AG04450 (cell line): ENCODE measurements around the gene SRSF10. TPM values are rescaled to one million over a fixed set of nuclear protein-coding genes. Genes with fewer than 3 reads are reported as not detected.

Source experiments
- CTCF ChIA-PET: fragments of 300-600, 350-600 bp; formaldehyde crosslinking; extraction: SDS; loops from one replicate; lab custom pipeline; 2022; ENCODE audit warnings: antibody characterized with exemption, inconsistent platforms; lab: Charles Lee
- POLR2A ChIA-PET: fragments of 350-600 bp; formaldehyde crosslinking; extraction: SDS; loops from one replicate; lab custom pipeline; 2021; ENCODE audit warnings: antibody characterized with exemption, inconsistent platforms; lab: Yijun Ruan, JAX
- DNase-seq: peaks from one replicate; pipeline ENCODE4 v3.0.0-alpha.2; 2011; ENCODE audit warnings: low read depth, low spot score
- H3K27ac ChIP-seq: one replicate; pipeline ENCODE4 v1.5.1; 2012; ENCODE audit warnings: low read depth, low read length, control low read depth
- H3K27me3 ChIP-seq: one replicate; pipeline ENCODE4 v1.6.0; 2012; ENCODE audit warnings: low read length; ENCODE audit not compliant: control insufficient read depth, insufficient read depth
- H3K4me3 ChIP-seq: 2 replicates; pipeline ENCODE4 v1.5.1; 2011; ENCODE audit warnings: mild to moderate bottlenecking, low read depth, low read length, control low read depth
- H3K9me3 ChIP-seq: 2 replicates; pipeline ENCODE4 v1.5.1; 2012; ENCODE audit warnings: low read length; ENCODE audit not compliant: control insufficient read depth, insufficient read depth
- CTCF ChIP-seq: IDR thresholded peaks from 2 replicates; pipeline ENCODE4 v1.5.1; 2011; ENCODE audit warnings: low read depth, low read length, control low read depth, inconsistent platforms
- polyA plus RNA-seq: library from polyadenylated mRNA; depleted of rRNA; stranded (reverse); fragments of >200 nt; gene quantifications from 2 replicates; pipeline ENCODE4 v1.2.3, GENCODE V29; 2011

Gene SRSF10
- polyA plus RNA-seq, 1 experiment = 140 TPM

GRCh38 chr1:24004132-24004531 lies 24.0 kb upstream of the SRSF10 start:
- POLR2A ChIA-PET = interaction anchor here (1.2 kb wide), 1 partner anchor 15 kb away, joined by 6 read pairs; no protein-coding TSS in a partner anchor
- no peak overlapping the region for H3K27ac ChIP-seq
- CTCF ChIA-PET = interaction anchor here (0.6 to 1.6 kb wide), 3 partner anchors 22 to 146 kb away, joined by 3 to 5 read pairs (median 5); no protein-coding TSS in a partner anchor
- no peak for DNase-seq
- H3K27me3 ChIP-seq = no peaks in the 10 kb centered on the region
- no peaks in the 10 kb centered on the region for H3K9me3 ChIP-seq
- TF ChIP-seq CTCF = no peak
- H3K4me3 ChIP-seq = no peak overlapping the region

- POLR2A ChIA-PET = interaction anchor here (0.6 to 1.2 kb wide), 3 partner anchors 16 to 728 kb away, joined by 6 to 7 read pairs (median 6); partner anchors contain the start of gene SRSF10
- TF ChIP-seq CTCF = no peak
- H3K9me3 ChIP-seq = no peaks in the 10 kb centered on the region
- CTCF ChIA-PET = interaction anchor here (0.6 to 1.6 kb wide), 3 partner anchors 21 to 147 kb away, joined by 3 to 5 read pairs (median 5); no protein-coding TSS in a partner anchor
- no peak for DNase-seq
- H3K4me3 ChIP-seq = no peak overlapping the region
- peak overlapping the region; percentile 4 for H3K27ac ChIP-seq
- H3K27me3 ChIP-seq = no peaks in the 10 kb centered on the region
Measured at GRCh38 chr1:24003331-24003972, 23.3 kb upstream of the SRSF10 start.

- H3K9me3 ChIP-seq = no peaks in the 10 kb centered on the region
- no peak for DNase-seq
- CTCF ChIA-PET = interaction anchor here (1.6 kb wide), 1 partner anchor 25 kb away, joined by 5 read pairs; no protein-coding TSS in a partner anchor
- H3K27me3 ChIP-seq = no peaks in the 10 kb centered on the region
- H3K4me3 ChIP-seq = no peak overlapping the region
- POLR2A ChIA-PET = interaction anchor here (1.1 to 1.2 kb wide), 2 partner anchors 16 to 22 kb away, joined by 6 read pairs; partner anchors contain the start of gene SRSF10
- no peak for TF ChIP-seq CTCF
- H3K27ac ChIP-seq = no peak overlapping the region
Measured at GRCh38 chr1:24002695-24003094, 22.6 kb upstream of the SRSF10 start.

GRCh38 chr1:23999156-23999671 lies 19.1 kb upstream of the SRSF10 start:
- no peak for DNase-seq
- no peak for TF ChIP-seq CTCF
- H3K4me3 ChIP-seq = no peak overlapping the region
- POLR2A ChIA-PET = no interaction called here
- H3K27ac ChIP-seq = no peak overlapping the region
- no peaks in the 10 kb centered on the region for H3K9me3 ChIP-seq
- H3K27me3 ChIP-seq = no peaks in the 10 kb centered on the region
- CTCF ChIA-PET = no interaction called here

- Histone ChIP-seq H3K9me3 (no peaks in the 10 kb centered on the region), H3K27ac (no peak overlapping the region), H3K27me3 (no peaks in the 10 kb centered on the region), H3K4me3 (no peak overlapping the region)
- POLR2A ChIA-PET = no interaction called here
- CTCF ChIA-PET = no interaction called here
- TF ChIP-seq CTCF = no peak
- DNase-seq = no peak
Measured at GRCh38 chr1:23997812-23998211, 17.7 kb upstream of the SRSF10 start.
